ENCODE results near the gene GATB.

GATB gene

GRCh38 chr4:151668689-151669402, 92.0 kb downstream of the GATB start:
- DNase-seq, result no peak

- no peak for DNase-seq
These were observed 93.1 kb downstream of the GATB start for GRCh38 chr4:151667666-151668065.

DNA sequence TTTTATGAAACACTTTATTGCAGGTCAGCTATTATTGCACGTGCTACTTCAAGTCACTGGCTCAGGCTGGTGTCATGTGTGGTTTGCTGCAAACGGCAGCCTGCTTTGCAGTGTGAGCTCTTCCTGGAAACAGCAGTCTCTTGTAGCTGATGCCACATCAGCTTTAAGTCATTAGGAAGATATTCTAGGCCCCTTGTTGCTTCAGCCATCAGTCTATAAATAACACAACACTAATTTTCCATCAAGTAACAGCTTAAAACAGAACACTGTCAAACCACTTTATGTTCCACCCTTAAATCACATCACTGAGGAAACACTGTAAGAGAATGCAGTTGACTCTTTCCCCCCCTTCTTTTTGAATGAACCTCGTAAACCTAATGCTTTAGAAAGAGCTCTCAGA, 93.8 kb downstream of the GATB start:
- no peak for DNase-seq

DNA sequence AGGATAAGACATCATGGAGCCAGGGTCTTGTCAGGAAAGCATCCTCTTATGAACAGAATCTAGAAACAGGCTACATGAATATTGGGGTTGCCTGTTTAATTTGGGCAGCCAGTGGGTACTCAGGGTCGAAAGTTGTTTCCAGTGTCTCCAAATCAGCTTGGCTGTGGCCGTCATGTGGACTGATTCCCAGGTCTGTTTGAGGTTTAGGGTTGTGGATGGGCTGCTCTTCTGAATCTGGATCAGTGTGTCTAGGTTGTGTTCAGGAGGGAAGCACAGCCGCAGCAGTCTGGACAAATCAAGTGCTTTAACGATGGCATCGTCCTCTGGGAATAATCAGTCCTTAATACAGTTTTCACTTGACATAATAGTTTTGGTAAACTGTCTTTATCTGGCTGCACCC, 94.3 kb downstream of the GATB start:
- DNase-seq, result no peak

DNA sequence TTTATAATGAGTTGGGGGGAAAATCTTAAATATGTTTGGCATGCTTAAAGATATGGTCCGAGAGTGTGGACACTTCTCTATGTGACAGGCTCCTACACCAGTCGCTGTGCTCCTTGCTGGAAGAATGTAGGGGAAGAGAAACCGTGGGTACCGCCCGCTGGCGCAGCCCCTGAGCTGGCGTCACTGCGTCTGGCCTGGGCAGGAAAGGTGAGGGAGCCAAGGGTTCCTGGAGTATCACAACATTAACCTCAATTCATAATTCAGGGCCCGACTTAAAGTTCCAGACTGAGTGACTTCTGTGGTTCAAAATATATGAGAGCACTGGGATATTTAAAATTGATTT, 95.1 kb downstream of the GATB start:
- no peak for DNase-seq

- DNase-seq, result no peak
These were observed 95.6 kb downstream of the GATB start for GRCh38 chr4:151665022-151665784.

DNA sequence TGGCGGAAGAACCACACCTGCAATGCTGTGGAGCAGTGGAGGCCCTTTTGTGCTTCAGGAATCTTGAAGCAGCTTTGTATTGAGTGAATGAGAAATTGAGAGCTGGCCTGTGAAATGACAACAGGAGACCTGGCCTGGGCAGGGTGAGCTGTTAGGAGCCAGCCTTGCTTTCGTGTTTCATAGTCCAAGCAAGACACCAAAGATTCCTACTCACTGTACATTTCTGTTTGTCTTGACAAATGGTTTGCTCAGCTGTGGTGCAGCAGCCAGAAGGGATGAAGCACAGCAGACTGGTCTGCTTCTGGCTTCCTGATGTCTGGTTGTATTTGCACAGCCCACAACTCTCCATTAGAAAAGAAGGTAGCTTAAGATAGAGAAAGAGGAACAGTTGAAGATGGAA, 96.5 kb downstream of the GATB start:
- DNase-seq, result peak; percentile 8

DNA sequence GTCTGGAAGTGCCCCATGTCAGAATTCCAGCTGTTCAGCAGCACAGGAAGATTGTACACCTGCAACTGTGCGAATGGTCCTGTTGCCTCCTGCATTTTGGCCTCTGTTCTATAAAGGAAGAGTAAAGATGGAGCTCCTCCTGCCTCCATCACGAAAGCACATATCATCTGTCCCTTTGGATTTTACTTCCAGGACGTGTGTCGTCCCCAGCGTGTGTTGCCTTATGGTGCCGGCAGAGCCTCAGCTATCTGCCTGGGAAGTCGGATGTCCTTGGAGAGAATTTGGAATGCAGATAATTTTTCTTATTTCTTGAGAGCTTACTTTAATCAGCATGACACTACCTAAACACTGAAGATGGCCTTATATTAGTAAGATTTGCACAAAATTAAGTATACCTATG, 97.7 kb downstream of the GATB start:
- no peak for DNase-seq

GRCh38 chr4:151661873-151662272, 98.9 kb downstream of the GATB start:
- no peak for DNase-seq

GRCh38 chr4:151660676-151661075, 100.1 kb downstream of the GATB start:
- DNase-seq, result no peak

DNA sequence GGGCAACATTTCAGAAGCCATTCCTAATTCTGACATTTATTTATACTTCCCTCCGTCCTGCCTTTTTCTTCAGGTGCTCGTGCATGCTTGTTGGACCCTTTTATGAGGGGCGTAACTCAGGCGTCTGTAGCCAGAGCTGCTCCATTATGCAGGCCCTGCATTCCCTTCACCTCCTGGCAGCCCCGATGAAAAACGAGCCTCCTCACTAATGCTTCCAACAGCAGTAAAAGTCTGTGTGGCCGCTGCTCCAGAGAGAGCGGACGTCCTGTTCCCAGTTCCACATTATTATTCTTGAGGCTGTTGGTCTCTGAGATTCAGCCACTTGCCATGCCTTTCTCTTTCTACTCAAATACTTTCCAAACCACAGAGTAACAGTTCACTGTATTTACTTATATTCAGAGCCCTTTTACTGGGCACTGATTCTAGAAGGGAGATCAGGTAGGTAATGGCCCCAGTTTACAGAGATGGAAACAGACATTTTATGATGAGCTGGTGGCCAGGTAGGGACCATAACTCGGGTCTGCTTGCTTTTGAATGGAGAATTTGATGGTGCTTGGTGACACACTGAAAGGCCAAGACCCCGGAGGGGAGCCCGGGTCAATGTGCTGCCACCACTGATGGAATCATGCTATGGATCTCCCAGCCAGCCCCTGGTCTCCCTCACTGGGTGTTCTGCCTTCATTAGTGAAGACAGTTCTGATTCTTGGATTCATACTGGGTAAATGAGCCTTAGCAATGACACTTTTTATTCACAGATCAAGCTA, 101.0 kb downstream of the GATB start:
- no peak for DNase-seq

- DNase-seq, result no peak
These were observed 101.7 kb downstream of the GATB start for GRCh38 chr4:151658959-151659600.

GRCh38 chr4:151657896-151658295, 102.9 kb downstream of the GATB start:
- DNase-seq, result no peak

GRCh38 chr4:151656058-151656457, 104.7 kb downstream of the GATB start:
- DNase-seq, result no peak

GRCh38 chr4:151653548-151653918, 107.3 kb downstream of the GATB start:
- no peak for DNase-seq

GRCh38 chr4:151652841-151653547, 107.8 kb downstream of the GATB start:
- DNase-seq, result no peak

DNA sequence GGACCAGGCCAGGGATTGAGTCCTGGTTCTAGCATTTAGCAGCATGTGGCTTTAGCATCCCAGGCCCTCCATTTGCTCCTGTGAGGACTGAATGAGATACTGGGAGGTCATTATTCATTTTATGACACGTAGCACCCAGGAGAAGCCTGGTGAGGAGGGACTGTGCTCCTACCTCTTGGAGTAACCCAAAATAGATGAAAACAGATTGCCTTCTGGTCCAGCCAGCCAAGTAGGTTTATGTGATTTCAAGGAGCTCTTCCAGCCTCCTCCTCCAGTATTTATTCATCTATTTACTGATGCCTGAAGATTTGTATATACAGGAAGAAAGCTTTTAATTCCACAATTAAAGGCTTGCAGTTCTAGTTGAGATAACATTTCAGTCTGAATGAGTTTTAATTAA, 109.3 kb downstream of the GATB start:
- no peak for DNase-seq

DNA sequence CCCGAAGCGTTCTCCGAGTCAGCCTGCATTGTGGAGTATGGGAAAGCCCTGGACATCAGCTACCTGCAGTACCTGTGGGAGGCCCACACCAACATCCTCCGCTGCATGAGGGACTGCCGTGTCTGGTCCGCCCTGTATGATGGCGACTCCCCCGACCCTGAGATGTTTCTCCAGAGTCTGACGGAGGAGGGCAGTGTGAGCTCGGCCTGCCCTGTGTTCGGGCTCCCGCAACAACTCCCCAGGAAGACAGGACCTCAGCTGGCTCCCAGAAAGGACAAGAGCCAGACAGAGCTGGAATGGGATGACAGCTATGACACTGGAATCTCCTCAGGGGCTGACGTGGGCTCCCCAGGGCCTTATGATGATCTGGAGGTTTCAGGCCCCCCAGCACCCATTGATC, 111.3 kb downstream of the GATB start:
- DNase-seq, result no peak

- no peak for DNase-seq
These were observed 114.5 kb downstream of the GATB start for GRCh38 chr4:151646322-151646721.

- no peak for DNase-seq
These were observed 116.2 kb downstream of the GATB start for GRCh38 chr4:151644622-151645021.

GRCh38 chr4:151643564-151643963, 117.2 kb downstream of the GATB start:
- DNase-seq, result no peak

GRCh38 chr4:151641983-151642382, 118.8 kb downstream of the GATB start:
- DNase-seq, result no peak

GRCh38 chr4:151641167-151641566, 119.6 kb downstream of the GATB start:
- DNase-seq, result no peak

Data from GDM1 (cell line).